SU-DHL-6 (cell line): ENCODE results near the gene RCHY1.

Experiments used
- H2AFZ ChIP-seq: fragments of 200-600 bp; sonication (generic); 2 replicates; pipeline ENCODE4 v1.6.1; 2014; ENCODE audit warnings: low read depth, mild to moderate bottlenecking, moderate library complexity, mixed read lengths, antibody characterized with exemption, low read length; ENCODE audit not compliant: severe bottlenecking
- H3F3A ChIP-seq: fragments of 200-600 bp; shearing (Covaris generic); 2 replicates; pipeline ENCODE4 v1.6.0; 2016; ENCODE audit warnings: antibody characterized with exemption, mild to moderate bottlenecking; ENCODE audit not compliant: insufficient read depth
- H3K27ac ChIP-seq: fragments of 200-600 bp; sonication (generic); 2 replicates; pipeline ENCODE4 v1.5.1; 2016; ENCODE audit warnings: low read depth, mild to moderate bottlenecking, low read length, moderate library complexity, mixed read lengths
- H3K27me3 ChIP-seq: fragments of 200-600 bp; sonication (generic), shearing (Covaris generic); 2 replicates; pipeline ENCODE4 v1.6.0; 2014; ENCODE audit warnings: mild to moderate bottlenecking, low read length
- H3K36me3 ChIP-seq: fragments of 200-600 bp; sonication (generic); 2 replicates; pipeline ENCODE4 v1.6.1; 2014; ENCODE audit warnings: mild to moderate bottlenecking, low read length, mixed read lengths
- H3K4me2 ChIP-seq: fragments of 300-600, 200-600 bp; shearing (Covaris generic), sonication (generic); 2 replicates; pipeline ENCODE4 v1.6.0; 2014; ENCODE audit warnings: low read length, low read depth, mild to moderate bottlenecking; ENCODE audit not compliant: poor library complexity, severe bottlenecking
- H3K4me3 ChIP-seq: fragments of 200-600 bp; sonication (generic); 2 replicates; pipeline ENCODE4 v1.5.1; 2014; ENCODE audit warnings: antibody characterized with exemption, low read length, mild to moderate bottlenecking, mixed read lengths; ENCODE audit not compliant: insufficient read depth, poor library complexity, severe bottlenecking
- H3K79me2 ChIP-seq: fragments of 200-600 bp; sonication (generic); 2 replicates; pipeline ENCODE4 v1.6.1; 2014; ENCODE audit warnings: mild to moderate bottlenecking, low read length, moderate library complexity; ENCODE audit not compliant: insufficient read depth
- H3K9ac ChIP-seq: fragments of 200-600 bp; sonication (generic); 2 replicates; pipeline ENCODE4 v1.7.0; 2014; ENCODE audit warnings: mild to moderate bottlenecking, low read length
- H3K9me2 ChIP-seq: fragments of 200-600 bp; sonication (generic); replicated peaks from 2 replicates; pipeline ENCODE4 v1.6.1; 2014; ENCODE audit warnings: low read length; ENCODE audit not compliant: insufficient read depth
- H3K9me3 ChIP-seq: fragments of 200-600 bp; sonication (generic); 2 replicates; pipeline ENCODE4 v1.6.1; 2014; ENCODE audit warnings: low read length, mixed read lengths; ENCODE audit not compliant: insufficient read depth
- H4K20me1 ChIP-seq: fragments of 200-600 bp; sonication (generic); 2 replicates; pipeline ENCODE4 v1.6.1; 2014; ENCODE audit warnings: low read depth, mild to moderate bottlenecking, antibody characterized with exemption, low read length, moderate library complexity, mixed read lengths
- EZH2phosphoT487 ChIP-seq: fragments of 200-600 bp; sonication (generic), shearing (Covaris generic); conservative IDR thresholded peaks from 2 replicates; pipeline ENCODE4 v1.6.1; 2018; ENCODE audit warnings: mild to moderate bottlenecking, antibody characterized with exemption, low read length, moderate library complexity, mixed read lengths
- TF ChIP-seq, protein P1 (sequence below): fragments of 200-600 bp; sonication (generic); IDR thresholded peaks from one replicate; pipeline ENCODE4 v1.5.1; 2017; ENCODE audit warnings: antibody characterized with exemption, mild to moderate bottlenecking, low read length, moderate library complexity; ENCODE audit not compliant: insufficient read depth, poor library complexity, severe bottlenecking

The RCHY1 gene

DNA sequence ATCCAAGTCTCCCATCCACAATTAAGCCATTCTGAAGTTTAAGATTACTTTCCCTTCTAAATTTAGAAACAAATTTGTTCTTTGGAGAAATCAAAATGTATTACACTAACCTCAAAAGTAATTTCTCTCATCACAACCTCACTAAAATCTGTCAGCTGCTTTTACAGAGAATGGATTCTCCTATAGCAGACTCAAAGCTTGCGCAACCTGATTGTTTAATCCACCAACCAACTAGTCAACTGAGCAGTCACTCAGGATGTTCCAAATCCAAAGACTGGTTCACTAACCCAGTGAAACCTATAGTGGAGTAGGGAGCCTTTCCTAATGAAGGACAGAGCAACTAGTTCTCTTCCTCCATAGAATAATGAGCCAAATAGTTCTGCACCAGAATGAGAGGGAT lies 44.3 kb downstream of the RCHY1 start:
- H3K4me3 ChIP-seq, result no peak overlapping the region
- no peaks in the 10 kb centered on the region for H3K9me3 ChIP-seq
- TF ChIP-seq, protein P1, sequence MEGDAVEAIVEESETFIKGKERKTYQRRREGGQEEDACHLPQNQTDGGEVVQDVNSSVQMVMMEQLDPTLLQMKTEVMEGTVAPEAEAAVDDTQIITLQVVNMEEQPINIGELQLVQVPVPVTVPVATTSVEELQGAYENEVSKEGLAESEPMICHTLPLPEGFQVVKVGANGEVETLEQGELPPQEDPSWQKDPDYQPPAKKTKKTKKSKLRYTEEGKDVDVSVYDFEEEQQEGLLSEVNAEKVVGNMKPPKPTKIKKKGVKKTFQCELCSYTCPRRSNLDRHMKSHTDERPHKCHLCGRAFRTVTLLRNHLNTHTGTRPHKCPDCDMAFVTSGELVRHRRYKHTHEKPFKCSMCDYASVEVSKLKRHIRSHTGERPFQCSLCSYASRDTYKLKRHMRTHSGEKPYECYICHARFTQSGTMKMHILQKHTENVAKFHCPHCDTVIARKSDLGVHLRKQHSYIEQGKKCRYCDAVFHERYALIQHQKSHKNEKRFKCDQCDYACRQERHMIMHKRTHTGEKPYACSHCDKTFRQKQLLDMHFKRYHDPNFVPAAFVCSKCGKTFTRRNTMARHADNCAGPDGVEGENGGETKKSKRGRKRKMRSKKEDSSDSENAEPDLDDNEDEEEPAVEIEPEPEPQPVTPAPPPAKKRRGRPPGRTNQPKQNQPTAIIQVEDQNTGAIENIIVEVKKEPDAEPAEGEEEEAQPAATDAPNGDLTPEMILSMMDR, result no peak
- TF ChIP-seq EZH2phosphoT487, result no peak
- H2AFZ ChIP-seq, result no peak overlapping the region
- H3K4me2 ChIP-seq, result no peak overlapping the region
- H4K20me1 ChIP-seq, result no peaks in the 10 kb centered on the region
- H3F3A ChIP-seq, result no peaks in the 10 kb centered on the region
- H3K9me2 ChIP-seq, result no peaks in the 10 kb centered on the region
- no peaks in the 10 kb centered on the region; the same call in 1 of the 2 replicates for H3K36me3 ChIP-seq
- no peaks in the 10 kb centered on the region for H3K27me3 ChIP-seq
- H3K9ac ChIP-seq, result no peak overlapping the region
- no peaks in the 10 kb centered on the region for H3K79me2 ChIP-seq
- no peak overlapping the region for H3K27ac ChIP-seq

DNA sequence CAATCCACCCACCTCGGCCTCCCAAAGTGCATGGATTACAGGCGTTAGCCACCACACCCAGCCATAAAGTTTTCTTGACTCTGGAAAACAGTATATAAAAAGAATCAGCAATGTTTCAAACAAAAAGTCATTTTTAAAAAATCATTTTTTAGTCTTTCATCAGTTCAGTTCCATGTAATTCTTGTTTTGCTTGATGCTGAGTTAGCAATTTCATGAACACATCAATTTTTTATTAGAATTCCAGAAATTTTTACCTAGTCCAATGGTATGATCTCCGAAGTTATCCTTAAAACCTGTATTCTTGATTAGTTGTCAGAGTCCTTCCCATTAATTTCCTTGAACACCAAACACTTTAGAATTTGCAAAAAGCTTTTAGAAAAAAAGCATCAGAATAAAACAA lies 56.8 kb downstream of the RCHY1 start:
- no peaks in the 10 kb centered on the region for H3F3A ChIP-seq
- no peaks in the 10 kb centered on the region for H3K9me2 ChIP-seq
- H3K36me3 ChIP-seq, result no peaks in the 10 kb centered on the region
- H3K9me3 ChIP-seq, result no peaks in the 10 kb centered on the region
- H3K9ac ChIP-seq, result no peak overlapping the region
- no peak overlapping the region for H3K27ac ChIP-seq
- H4K20me1 ChIP-seq, result no peaks in the 10 kb centered on the region
- no peak for TF ChIP-seq EZH2phosphoT487
- TF ChIP-seq, protein P1, result no peak
- no peaks in the 10 kb centered on the region for H3K27me3 ChIP-seq
- H3K4me2 ChIP-seq, result no peak overlapping the region
- no peak overlapping the region for H3K4me3 ChIP-seq
- H2AFZ ChIP-seq, result no peak overlapping the region
- no peaks in the 10 kb centered on the region for H3K79me2 ChIP-seq

DNA sequence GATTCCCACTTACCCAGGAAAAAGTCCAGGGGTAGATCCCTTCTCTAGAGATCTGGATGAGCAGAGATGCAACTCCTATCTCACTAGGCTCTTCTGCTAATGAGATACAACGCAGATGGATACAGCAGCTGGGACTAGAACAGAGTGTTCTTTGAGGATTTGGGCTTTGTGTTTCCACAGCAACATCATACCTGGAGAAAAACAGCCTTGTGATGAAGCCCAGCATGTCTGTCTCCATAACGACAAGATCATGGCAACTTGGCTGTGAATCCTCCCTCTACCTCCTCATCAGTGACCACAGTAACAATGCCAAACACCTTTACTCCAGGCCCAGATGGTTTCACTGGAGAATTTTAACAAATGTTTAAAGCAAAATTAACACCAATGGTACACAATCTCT lies 80.1 kb downstream of the RCHY1 start:
- Histone ChIP-seq H2AFZ (no peak overlapping the region), H3K79me2 (no peaks in the 10 kb centered on the region), H3F3A (no peaks in the 10 kb centered on the region), H3K4me2 (no peak overlapping the region), H3K36me3 (no peaks in the 10 kb centered on the region), H3K9me2 (no peaks in the 10 kb centered on the region), H3K27me3 (no peaks in the 10 kb centered on the region), H3K9me3 (no peaks in the 10 kb centered on the region), H3K27ac (no peak overlapping the region), H3K4me3 (no peak overlapping the region), H4K20me1 (no peaks in the 10 kb centered on the region), H3K9ac (no peak overlapping the region)
- no peak for TF ChIP-seq EZH2phosphoT487
- TF ChIP-seq, protein P1, result no peak
